Endothelial cell of umbilical vein (primary cell): ENCODE measurements around the gene KCNAB2. TPM values are rescaled to one million over a fixed set of nuclear protein-coding genes. Genes with fewer than 3 reads are reported as not detected.

Source experiments
- BruUV-seq: library from RNA; stranded (reverse); fragments of 400-500 nt; replicated peaks from 2 replicates; lab custom pipeline; 2021; lab: Mats Ljungman, UMichigan
- CTCF ChIA-PET: fragments of 300-600, 350-600 bp; sonication (Branson Sonifier 250); formaldehyde crosslinking; loops from one replicate; lab custom pipeline; 2021; ENCODE audit warnings: antibody characterized with exemption, inconsistent platforms; lab: Charles Lee
- POLR2A ChIA-PET: fragments of 300-600, 350-600 bp; sonication (Branson Sonifier 250); formaldehyde crosslinking; loops from one replicate; lab custom pipeline; 2021; ENCODE audit warnings: antibody characterized with exemption, inconsistent platforms; lab: Charles Lee
- DNase-seq: peaks from one replicate; pipeline ENCODE4 v3.0.0-alpha.2; 2011; ENCODE audit warnings: low read depth, low spot score
- FAIRE-seq: peaks from 2 replicates; lab custom pipeline; 2011; peaks lifted over from hg19 to GRCh38; lab: Jason Lieb, UNC
- H2AFZ ChIP-seq: 2 replicates; pipeline ENCODE4 v1.6.0; 2012; ENCODE audit warnings: low read depth, low read length, control low read depth, inconsistent platforms
- H3K27ac ChIP-seq: 2 replicates; pipeline ENCODE4 v1.5.1; 2011; ENCODE audit warnings: low read depth, mild to moderate bottlenecking, control low read depth, low read length, moderate library complexity; ENCODE audit not compliant: insufficient read depth
- H3K27me3 ChIP-seq, 2 experiments: 2 replicates each; pipeline versions ENCODE4 v1.6.0 to v1.6.1; 2011; ENCODE audit warnings: low read length in 2 of 2, mixed read lengths in 1 of 2; ENCODE audit not compliant: control insufficient read depth in 2 of 2, insufficient read depth in 2 of 2
- H3K36me3 ChIP-seq, 2 experiments: 2 replicates in 1 of 2; 3 replicates in 1 of 2; pipeline ENCODE4 v1.5.1; 2011; ENCODE audit warnings: low read length in 2 of 2, mild to moderate bottlenecking in 1 of 2, moderate library complexity in 1 of 2; ENCODE audit not compliant: control insufficient read depth in 2 of 2, insufficient read depth in 2 of 2; ENCODE audit errors: extremely low read depth in 1 of 2
- H3K4me1 ChIP-seq: 3 replicates; pipeline ENCODE4 v1.5.1; 2011; ENCODE audit warnings: mild to moderate bottlenecking, low read length; ENCODE audit not compliant: control insufficient read depth, insufficient read depth; ENCODE audit errors: extremely low read depth
- H3K4me2 ChIP-seq: 2 replicates; pipeline ENCODE4 v1.6.1; 2011; ENCODE audit warnings: low read length, control low read depth, mixed read lengths; ENCODE audit not compliant: insufficient read depth
- H3K4me3 ChIP-seq, 3 experiments: fragments of 200-600 bp in 1 of 3; sonication (generic), shearing (Covaris generic) in 1 of 3; replicated peaks in 1 of 3; 2 replicates each; pipeline ENCODE4 v1.5.1; 2011 to 2016; ENCODE audit warnings: control low read depth in 3 of 3, low read length in 3 of 3, mild to moderate bottlenecking in 2 of 3, inconsistent platforms in 1 of 3, low read depth in 1 of 3, moderate library complexity in 1 of 3; ENCODE audit not compliant: insufficient read depth in 1 of 3
- H3K79me2 ChIP-seq: 2 replicates; pipeline ENCODE4 v1.6.0; 2012; ENCODE audit warnings: low read length, inconsistent platforms; ENCODE audit not compliant: control insufficient read depth, insufficient read depth
- H3K9ac ChIP-seq: replicated peaks from 2 replicates; pipeline ENCODE3; 2011; ENCODE audit warnings: low read length, control low read depth; ENCODE audit not compliant: insufficient read depth; ENCODE audit errors: extremely low read depth
- H3K9me1 ChIP-seq: replicated peaks from 3 replicates; pipeline ENCODE4 v1.6.0; 2011; ENCODE audit warnings: mild to moderate bottlenecking, low read length; ENCODE audit not compliant: control insufficient read depth, insufficient read depth; ENCODE audit errors: extremely low read depth
- H3K9me3 ChIP-seq: replicated peaks from 2 replicates; pipeline ENCODE4 v1.5.1; 2012; ENCODE audit warnings: low read length, inconsistent platforms; ENCODE audit not compliant: control insufficient read depth, insufficient read depth
- H4K20me1 ChIP-seq: replicated peaks from 2 replicates; pipeline ENCODE3; 2011; ENCODE audit warnings: mild to moderate bottlenecking, low read length; ENCODE audit not compliant: control insufficient read depth, insufficient read depth; ENCODE audit errors: extremely low read depth
- CTCF ChIP-seq, 2 donors: IDR thresholded peaks; 1 replicate in 1 of 2; 2 replicates in 1 of 2; pipeline ENCODE4 v1.5.1; 2011; ENCODE audit warnings: low read length in 2 of 2, mild to moderate bottlenecking in 2 of 2, moderate library complexity in 2 of 2, control low read depth in 1 of 2, inconsistent platforms in 1 of 2, low read depth in 1 of 2; ENCODE audit not compliant: insufficient read depth in 1 of 2; ENCODE audit errors: extremely low read depth in 1 of 2
- EZH2 ChIP-seq: IDR thresholded peaks from 2 replicates; pipeline ENCODE4 v1.6.1; 2012; ENCODE audit warnings: borderline replicate concordance, low read depth, mild to moderate bottlenecking, moderate library complexity, low read length, inconsistent platforms; ENCODE audit not compliant: severe bottlenecking
- FOS ChIP-seq: IDR thresholded peaks from 2 replicates; pipeline ENCODE4 v1.6.1; 2011; ENCODE audit warnings: mild to moderate bottlenecking, low read length, moderate library complexity, borderline replicate concordance; ENCODE audit not compliant: insufficient read depth
- GATA2 ChIP-seq: IDR thresholded peaks from 2 replicates; pipeline ENCODE4 v1.7.0; 2011; ENCODE audit warnings: low read depth, mild to moderate bottlenecking, moderate library complexity, mixed read lengths, low read length; ENCODE audit not compliant: insufficient read length, insufficient read depth
- JUN ChIP-seq: IDR thresholded peaks from 2 replicates; pipeline ENCODE4 v1.6.1; 2011; ENCODE audit warnings: borderline replicate concordance, low read depth; ENCODE audit not compliant: insufficient read length, insufficient read depth
- MAX ChIP-seq: IDR thresholded peaks from 2 replicates; pipeline ENCODE4 v1.6.1; 2011; ENCODE audit not compliant: insufficient read depth, insufficient read length
- MYC ChIP-seq: IDR thresholded peaks from one replicate; pipeline ENCODE4 v1.6.1; 2011; ENCODE audit warnings: mild to moderate bottlenecking, low read depth, low read length
- POLR2A ChIP-seq: IDR thresholded peaks from 2 replicates; pipeline ENCODE4 v1.6.1; 2012; ENCODE audit warnings: low read depth, mild to moderate bottlenecking, control low read depth, low read length
- POLR2AphosphoS5 ChIP-seq: IDR thresholded peaks from 2 replicates; pipeline ENCODE4 v1.6.1; 2012; ENCODE audit warnings: low read depth, mild to moderate bottlenecking, control low read depth, low read length, moderate library complexity; ENCODE audit not compliant: insufficient read depth
- dilution Hi-C: fragments of 300-500 bp; cut with MboI; formaldehyde crosslinking; loops from one replicate; pipeline ENCODE4 v1.15.0; 2019; ENCODE audit warnings: low sequenced_read_pairs; ENCODE audit not compliant: extremely low pct_ligation_motif_present
- intact Hi-C: fragments of 100-400 bp; cut with micrococcal nuclease; formaldehyde crosslinking; loops from one replicate; pipeline ENCODE4 v1.10.0; 2022
- polyA plus RNA-seq, 4 experiments: library from polyadenylated mRNA; depleted of rRNA in 3 of 4; stranded (reverse) in 3 of 4; unstranded in 1 of 4; fragments of >200 nt; gene quantifications; 2 replicates each; pipeline versions ENCODE4 v1.2.1 to v1.2.3, GENCODE V29; 2011 to 2012; ENCODE audit warnings: missing spikeins in 1 of 4
- total RNA-seq: library from RNA; stranded (reverse); gene quantifications from 2 replicates; pipeline ENCODE4 v1.2.3, GENCODE V29; 2021

KCNAB2 gene
- total and polyA plus RNA-seq, 2 donors (not counting 3 experiments of a cell fraction or from before 2014, with no cell fraction given), result 2.4 to 3.8 TPM

- Histone ChIP-seq H3K79me2 (no peaks in the 10 kb centered on the region), H3K4me3 (no peak overlapping the region), H3K27ac (no peak overlapping the region), H3K9me3 (no peaks in the 10 kb centered on the region), H3K4me2 (no peak overlapping the region), H3K36me3 (no peaks in the 10 kb centered on the region), H3K9ac (no peak overlapping the region), H3K4me1 (no peaks in the 10 kb centered on the region), H3K27me3 (no peaks in the 10 kb centered on the region), H3K9me1 (no peaks in the 10 kb centered on the region), H4K20me1 (no peaks in the 10 kb centered on the region), H2AFZ (no peak overlapping the region)
- intact Hi-C loops, result no loop called here
- POLR2A ChIA-PET, result no interaction called here
- TF ChIP-seq MAX (no peak), FOS (no peak), MYC (no peak), CTCF (IDR thresholded peaks at IDR 0.05; ENCODE audit: extremely low read depth in 1 of 2, insufficient read depth in 1 of 2, low read depth in 1 of 2, low read length in 2 of 2) (no peak), EZH2 (no peak), GATA2 (no peak), POLR2AphosphoS5 (no peak), JUN (no peak), POLR2A (no peak)
- CTCF ChIA-PET, result no interaction called here
- BruUV-seq, result no TSS peak
- FAIRE-seq (no peak), DNase-seq (no peak)
- dilution Hi-C loops, result no loop called here
Measured at GRCh38 chr1:6125366-6125765, 79.7 kb downstream of the KCNAB2 start.
